Right cardiac atrium (tissue), 5 donors: ENCODE results near the gene SURF6. TPM values are rescaled to one million over a fixed set of nuclear protein-coding genes. Genes with fewer than 3 reads are reported as not detected.

ENCODE experiments used
- ATAC-seq, 2 donors: fragments of 200-7000 bp; cut with Tn5 transposase; one replicate each; pipeline versions ENCODE4 v1.8.0 to v1.9.1; 2020; ENCODE audit warnings: moderate library complexity in 2 of 2, mild to moderate bottlenecking in 1 of 2
- DNase-seq, 3 donors: peaks; one replicate each; pipeline ENCODE4 v3.0.0-alpha.2; 2020
- H3K27ac ChIP-seq: one replicate; pipeline ENCODE4 v1.5.1; 2013; ENCODE audit warnings: mild to moderate bottlenecking, low read length, control low read depth, moderate library complexity
- H3K27me3 ChIP-seq: one replicate; pipeline ENCODE4 v1.6.1; 2013; ENCODE audit not compliant: control insufficient read depth, insufficient read depth
- H3K4me1 ChIP-seq: one replicate; pipeline ENCODE4 v1.6.1; 2013; ENCODE audit warnings: low read length; ENCODE audit not compliant: control insufficient read depth, insufficient read depth
- H3K4me3 ChIP-seq: one replicate; pipeline ENCODE4 v1.5.1; 2013; ENCODE audit warnings: low read length, control low read depth
- H3K9me3 ChIP-seq: one replicate; pipeline ENCODE4 v1.6.1; 2013; ENCODE audit warnings: low read length; ENCODE audit not compliant: control insufficient read depth
- WGBS: extraction: QIAGEN DNeasy Blood & Tissue Kit; methylation state at CpG from one replicate; pipeline ENCODE4 v1.1.7; 2013; 5-methylcytosine and 5-hydroxymethylcytosine counted together
- intact Hi-C, 4 donors: fragments of 100-400 bp; cut with DNase I; formaldehyde crosslinking; loops; one replicate each; pipeline versions ENCODE4 v1.11.0 to v1.14.0; 2022 to 2023
- polyA plus RNA-seq: library from polyadenylated mRNA; stranded (reverse); fragments of 200-250 nt; gene quantifications from one replicate; pipeline ENCODE4 v1.2.3, GENCODE V29; 2013
- total RNA-seq, 4 donors: library from RNA; stranded (reverse); fragmentation: NEBNext Ultra II Directional; extraction: Animal tissue kit (Norgen Biotek cat#: 25700); gene quantifications; one replicate each; pipeline ENCODE4 v1.2.1, GENCODE V29; 2021
- donor health status: healthy with polysubstance abuse.
- donor health status: DM: no; HTN: yes; CAD: no.
- donor health status: DM: no; HTN: no; CAD: no.
- donor health status: DM: no; HTN: yes; CAD: no; lungs with severe emphysema.
- donor health status: DM: yes; HTN: yes; CAD: no.

The SURF6 gene
- total and polyA plus RNA-seq, 5 donors, result 10.9 to 13.9 (median 11.9) TPM

GRCh38 chr9:133354766-133355165 is 18.8 kb upstream of the SURF6 start:
- Histone ChIP-seq H3K27ac (no peak overlapping the region), H3K4me1 (peaks cover 6% of the 10 kb centered on the region), H3K4me3 (no peak overlapping the region), H3K27me3 (no peaks in the 10 kb centered on the region), H3K9me3 (no peaks in the 10 kb centered on the region)
- ATAC-seq, result no peak
- peak in 2 of 3 donors; percentile 6 to 31 for DNase-seq
- 83% methylated on average over 7 of the region's 7 CpGs for WGBS
- intact Hi-C loops, result no loop called here

- intact Hi-C loops, result no loop called here
- WGBS, result 79% methylated on average over 5 of the region's 5 CpGs
- ATAC-seq (no peak), DNase-seq (peak in 1 of 3 donors; percentile 39)
- Histone ChIP-seq H3K4me1 (peaks cover 11% of the 10 kb centered on the region), H3K27me3 (no peaks in the 10 kb centered on the region), H3K4me3 (no peak overlapping the region), H3K9me3 (no peaks in the 10 kb centered on the region), H3K27ac (no peak overlapping the region)
These were observed 17.6 kb upstream of the SURF6 start for GRCh38 chr9:133353548-133353947.

DNA sequence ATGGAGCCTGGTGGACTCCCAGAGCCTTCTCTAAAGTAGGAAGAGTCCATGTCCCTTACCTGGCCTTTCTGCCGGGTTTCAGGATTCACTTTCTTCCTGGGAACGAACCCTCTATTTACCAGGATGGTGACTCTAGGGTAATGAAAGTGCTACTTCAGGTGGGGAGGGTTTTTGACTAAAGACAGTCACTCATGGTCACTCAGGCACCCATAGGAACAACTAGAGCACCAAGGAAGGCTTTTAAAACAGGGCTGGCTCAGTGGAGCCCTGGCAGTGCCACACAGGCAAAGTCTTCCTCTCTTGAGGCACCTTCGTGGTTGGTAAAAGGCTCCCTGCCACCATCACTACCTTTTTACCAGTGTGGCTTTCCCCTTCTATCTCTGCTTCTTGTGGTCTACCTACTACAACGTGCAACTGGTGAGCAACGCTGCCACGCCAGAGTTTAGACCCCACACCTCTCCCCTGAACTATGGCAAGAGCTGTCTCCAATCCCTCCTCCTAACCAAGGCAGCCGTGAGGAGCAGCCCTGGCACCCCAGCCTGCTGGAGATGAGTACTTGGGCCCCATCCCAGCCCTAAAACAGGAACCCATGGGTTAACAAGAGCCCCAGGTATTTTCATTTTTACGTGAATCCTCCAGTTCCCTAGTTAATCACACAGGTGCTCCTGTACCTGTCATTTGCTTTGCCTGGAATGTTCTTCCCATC is 16.8 kb upstream of the SURF6 start:
- Histone ChIP-seq H3K4me3 (no peak overlapping the region), H3K27ac (no peak overlapping the region), H3K4me1 (peaks cover 11% of the 10 kb centered on the region), H3K9me3 (no peaks in the 10 kb centered on the region), H3K27me3 (no peaks in the 10 kb centered on the region)
- WGBS, result 75% methylated on average over 8 of the region's 8 CpGs
- peak in 2 of 3 donors; percentile 9 to 13 for DNase-seq
- ATAC-seq, result no peak
- intact Hi-C loops, result no loop called here

- intact Hi-C loops, result no loop called here
- DNase-seq (peak in 2 of 3 donors; percentile 49 to 66), ATAC-seq (no peak)
- Histone ChIP-seq H3K4me3 (no peak overlapping the region), H3K27me3 (no peaks in the 10 kb centered on the region), H3K4me1 (peaks cover 10% of the 10 kb centered on the region), H3K9me3 (no peaks in the 10 kb centered on the region), H3K27ac (no peak overlapping the region)
- WGBS, result 76% methylated on average over 14 of the region's 14 CpGs
These were observed 16.1 kb upstream of the SURF6 start for GRCh38 chr9:133351908-133352634.

DNA sequence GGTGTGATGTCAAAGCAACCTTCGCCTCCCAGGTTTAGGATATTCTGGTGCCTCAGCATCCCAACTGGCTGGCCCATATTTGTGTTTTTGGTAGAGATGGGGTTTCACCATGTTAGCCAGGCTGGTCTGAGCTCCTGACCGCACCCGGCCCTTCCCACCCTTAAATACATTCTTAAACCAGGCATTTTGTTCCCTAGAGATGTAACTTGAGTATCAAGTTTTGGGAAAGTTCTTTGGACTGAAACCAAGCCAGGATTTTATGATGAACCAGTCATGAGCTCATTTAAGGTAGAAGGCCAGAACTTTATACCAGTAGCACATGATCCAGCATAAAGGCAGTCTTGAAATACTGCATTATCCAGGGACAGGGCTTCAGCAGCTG is 15.5 kb upstream of the SURF6 start:
- WGBS, result 88% methylated on average over 3 of the region's 3 CpGs
- no peak overlapping the region for H3K27ac ChIP-seq

DNA sequence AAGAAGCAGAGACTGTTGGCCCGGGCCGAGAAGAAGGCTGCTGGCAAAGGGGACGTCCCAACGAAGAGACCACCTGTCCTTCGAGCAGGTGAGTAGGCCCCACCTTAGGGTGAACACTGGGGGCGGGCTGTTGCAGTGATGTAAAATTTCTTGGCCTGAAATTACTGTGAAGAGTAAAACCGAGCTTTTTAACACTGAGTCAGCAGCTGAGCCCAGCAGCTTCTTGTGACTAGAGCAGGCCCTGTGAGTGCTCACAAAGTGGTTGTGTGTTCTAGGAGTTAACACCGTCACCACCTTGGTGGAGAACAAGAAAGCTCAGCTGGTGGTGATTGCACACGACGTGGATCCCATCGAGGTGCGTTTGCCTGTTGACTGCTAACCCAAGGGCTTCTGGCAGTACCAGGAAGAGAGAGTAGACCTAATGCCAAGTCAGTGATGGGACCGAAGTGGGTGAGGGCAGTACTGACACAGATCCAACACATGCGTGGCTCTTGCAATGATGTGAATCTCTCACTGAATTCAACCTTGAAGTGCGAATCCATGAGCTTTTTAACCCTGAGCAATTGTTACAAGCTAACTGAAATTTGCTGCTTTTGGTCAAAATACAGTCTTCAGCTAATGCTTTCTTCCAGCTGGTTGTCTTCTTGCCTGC is 14.1 kb upstream of the SURF6 start:
- no peak overlapping the region for H3K4me3 ChIP-seq
- intact Hi-C loops, result no loop called here

More for the DNA sequence above, 15.5 kb upstream of the SURF6 start:
- intact Hi-C loops, result no loop called here
- Histone ChIP-seq H3K9me3 (no peaks in the 10 kb centered on the region), H3K4me1 (peaks cover 10% of the 10 kb centered on the region), H3K27me3 (no peaks in the 10 kb centered on the region), H3K4me3 (no peak overlapping the region)
- no peak for ATAC-seq
- DNase-seq, result peak in 1 of 3 donors; percentile 2

DNA sequence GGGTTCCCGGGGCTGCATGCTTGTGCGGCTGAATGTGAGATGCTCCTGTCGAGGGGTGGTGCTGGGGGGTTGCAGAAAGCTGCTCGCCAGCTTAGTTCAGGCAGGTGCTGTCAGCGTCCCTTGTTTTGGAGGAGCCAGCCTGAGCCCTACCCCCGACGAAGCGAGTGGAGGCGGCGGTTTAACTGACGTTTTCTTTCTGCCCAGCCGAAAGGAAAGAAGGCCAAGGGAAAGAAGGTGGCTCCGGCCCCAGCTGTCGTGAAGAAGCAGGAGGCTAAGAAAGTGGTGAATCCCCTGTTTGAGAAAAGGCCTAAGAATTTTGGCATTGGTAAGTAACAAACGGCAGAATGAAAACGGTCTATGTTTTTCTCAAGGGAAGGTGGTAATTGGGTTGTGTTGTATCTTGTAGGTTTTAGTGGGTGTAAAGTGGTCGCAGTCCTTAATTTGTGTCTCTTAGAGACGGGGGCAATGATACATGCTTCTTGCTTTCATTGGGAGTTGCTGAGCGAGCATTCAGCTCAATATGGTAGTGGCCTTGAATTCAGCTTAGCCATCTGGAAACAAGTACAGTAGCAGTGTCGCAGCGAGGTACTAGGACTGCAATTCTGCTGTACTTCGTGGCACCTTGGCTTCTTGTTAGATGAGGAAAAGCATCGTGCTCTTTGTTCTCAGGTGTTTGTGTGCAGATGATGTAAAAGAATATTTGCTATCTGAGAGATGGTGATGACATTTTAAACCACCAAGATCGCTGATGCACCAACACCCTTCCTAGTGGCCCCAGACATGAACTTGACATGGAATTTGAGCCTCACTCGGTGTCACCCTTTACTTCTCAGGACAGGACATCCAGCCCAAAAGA is 13.0 kb upstream of the SURF6 start:
- intact Hi-C loops, result no loop called here

More for the DNA sequence above, 14.1 kb upstream of the SURF6 start:
- no peak for ATAC-seq
- DNase-seq, result peak in 1 of 3 donors; percentile 45
- Histone ChIP-seq H3K27me3 (no peaks in the 10 kb centered on the region), H3K4me1 (peaks cover 12% of the 10 kb centered on the region), H3K27ac (no peak overlapping the region), H3K9me3 (no peaks in the 10 kb centered on the region)
- 81% methylated on average over 15 of the region's 15 CpGs for WGBS

GRCh38 chr9:133347985-133348717 is 12.2 kb upstream of the SURF6 start, which contains the start of the genes MED22 and RPL7A:
TSS of gene MED22 (minus strand) at chr9:133348131. CDS start at chr9:133346662, 1,469 bp downstream.
TSS of gene RPL7A (plus strand) at chr9:133348218. CDS start at chr9:133348244, 26 bp downstream.
- WGBS, result under 1% methylated on average over 64 of the region's 64 CpGs
- intact Hi-C loops, result no loop called here
- ATAC-seq (peak; percentile 91 to 92), DNase-seq (peak; percentile 94 to 98 (median 95))
- Histone ChIP-seq H3K4me3 (peak within 1 kb of the TSS; percentile 77), H3K4me1 (peaks cover 11% of the 10 kb centered on the region), H3K27ac (peak within 1 kb of the TSS; percentile 76), H3K27me3 (no peaks in the 10 kb centered on the region), H3K9me3 (no peaks in the 10 kb centered on the region)

More for the DNA sequence above, 13.0 kb upstream of the SURF6 start:
- ATAC-seq (no peak), DNase-seq (peak in 1 of 3 donors; percentile 8)
- Histone ChIP-seq H3K4me3 (peak overlapping the region; percentile 77), H3K4me1 (peaks cover 11% of the 10 kb centered on the region), H3K27ac (peak overlapping the region; percentile 67), H3K27me3 (no peaks in the 10 kb centered on the region), H3K9me3 (no peaks in the 10 kb centered on the region)
- WGBS, result 16% methylated on average over 25 of the region's 25 CpGs

GRCh38 chr9:133347515-133347984 is 11.6 kb upstream of the SURF6 start:
- Histone ChIP-seq H3K4me3 (peak overlapping the region; percentile 77), H3K27ac (peak overlapping the region; percentile 76), H3K9me3 (no peaks in the 10 kb centered on the region), H3K4me1 (peaks cover 11% of the 10 kb centered on the region), H3K27me3 (no peaks in the 10 kb centered on the region)
- ATAC-seq, result peak; percentile 64 to 74
- peak; percentile 44 to 80 (median 79) for DNase-seq
- intact Hi-C loops, result no loop called here
- under 1% methylated on average over 41 of the region's 41 CpGs for WGBS
